OCI-LY3 (cell line): ENCODE results near the gene RAB31.

Experiments used
- EZH2phosphoT487 ChIP-seq: fragments of 200-600 bp; shearing (Covaris generic); IDR thresholded peaks from 2 replicates; pipeline ENCODE4 v1.6.1; 2018; ENCODE audit warnings: antibody characterized with exemption, mixed run types, low read depth
- TF ChIP-seq, protein P1 (sequence below): fragments of 200-600, 300-600 bp; sonication (generic); IDR thresholded peaks from 2 replicates; pipeline ENCODE4 v1.5.1; 2014; ENCODE audit warnings: antibody characterized with exemption, low read length, low read depth

DNA sequence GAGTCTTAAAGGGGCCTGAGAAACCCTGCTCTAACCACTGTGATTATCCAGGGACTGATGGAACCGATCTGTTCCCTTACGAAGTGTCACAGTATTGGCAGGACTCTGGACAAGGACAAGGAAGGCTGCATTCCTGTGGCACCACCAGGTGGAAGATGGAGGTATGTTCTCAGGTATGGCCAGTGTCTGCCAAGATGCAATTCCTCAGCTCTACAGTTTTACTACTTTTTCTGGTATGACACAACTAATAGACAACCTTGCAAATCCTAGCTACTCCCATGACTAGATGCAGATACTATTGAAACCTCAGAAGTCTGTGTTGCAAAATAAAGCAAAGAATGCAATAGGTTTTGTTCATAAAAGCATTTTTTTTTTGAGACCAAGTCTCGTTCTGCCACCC lies 14.6 kb downstream of the RAB31 start:
- TF ChIP-seq, protein P1, sequence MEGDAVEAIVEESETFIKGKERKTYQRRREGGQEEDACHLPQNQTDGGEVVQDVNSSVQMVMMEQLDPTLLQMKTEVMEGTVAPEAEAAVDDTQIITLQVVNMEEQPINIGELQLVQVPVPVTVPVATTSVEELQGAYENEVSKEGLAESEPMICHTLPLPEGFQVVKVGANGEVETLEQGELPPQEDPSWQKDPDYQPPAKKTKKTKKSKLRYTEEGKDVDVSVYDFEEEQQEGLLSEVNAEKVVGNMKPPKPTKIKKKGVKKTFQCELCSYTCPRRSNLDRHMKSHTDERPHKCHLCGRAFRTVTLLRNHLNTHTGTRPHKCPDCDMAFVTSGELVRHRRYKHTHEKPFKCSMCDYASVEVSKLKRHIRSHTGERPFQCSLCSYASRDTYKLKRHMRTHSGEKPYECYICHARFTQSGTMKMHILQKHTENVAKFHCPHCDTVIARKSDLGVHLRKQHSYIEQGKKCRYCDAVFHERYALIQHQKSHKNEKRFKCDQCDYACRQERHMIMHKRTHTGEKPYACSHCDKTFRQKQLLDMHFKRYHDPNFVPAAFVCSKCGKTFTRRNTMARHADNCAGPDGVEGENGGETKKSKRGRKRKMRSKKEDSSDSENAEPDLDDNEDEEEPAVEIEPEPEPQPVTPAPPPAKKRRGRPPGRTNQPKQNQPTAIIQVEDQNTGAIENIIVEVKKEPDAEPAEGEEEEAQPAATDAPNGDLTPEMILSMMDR, result peak; percentile 35; the same call in 1 of the 2 replicates
- TF ChIP-seq EZH2phosphoT487, result no peak
